ENCODE measurements around the gene MYO5A. TPM values are rescaled to one million over a fixed set of nuclear protein-coding genes. Genes with fewer than 3 reads are reported as not detected.

MYO5A gene
- total RNA-seq, 1 experiment from 2014 or later, result 21.8 TPM

GRCh38 chr15:52394118-52394517 is 134.6 kb downstream of the MYO5A start:
- Histone ChIP-seq H3K4me1 (ENCODE audit: insufficient read depth, low read length) (peaks cover 10% of the 10 kb centered on the region; the same call in 1 of the 2 replicates), H3K9ac (ENCODE audit: extremely low read depth, insufficient read length, low read length) (no peak overlapping the region), H3K56ac (ENCODE audit: insufficient read length, low read depth, low read length) (no peak overlapping the region), H3K4me2 (ENCODE audit: insufficient read depth, insufficient read length, low read length) (no peak overlapping the region), H3K27ac (ENCODE audit: insufficient read length, low read depth, low read length) (no peak overlapping the region), H3K79me2 (ENCODE audit: insufficient read depth, low read length) (no peaks in the 10 kb centered on the region), H3K23ac (ENCODE audit: insufficient read length, low read depth, low read length) (no peak overlapping the region), H3K79me1 (ENCODE audit: insufficient read depth, low read depth, low read length, poor library complexity, severe bottlenecking) (no peaks in the 10 kb centered on the region), H3T11ph (ENCODE audit: low read length) (no peak overlapping the region), H2BK20ac (ENCODE audit: low read depth, low read length, poor library complexity, severe bottlenecking) (no peak overlapping the region), H2AFZ (ENCODE audit: low read length) (no peak overlapping the region), H3K14ac (ENCODE audit: insufficient read depth, low read length) (no peak overlapping the region), H3K27me3 (ENCODE audit: insufficient read depth, low read length) (no peaks in the 10 kb centered on the region), H4K5ac (ENCODE audit: insufficient read length, low read depth, low read length) (no peak overlapping the region), H2BK15ac (ENCODE audit: low read depth, low read length) (no peak overlapping the region), H3K9me3 (ENCODE audit: control insufficient read depth, low read depth, low read length) (no peaks in the 10 kb centered on the region), H3K23me2 (ENCODE audit: insufficient read length, low read depth, low read length, poor library complexity, severe bottlenecking) (no peaks in the 10 kb centered on the region), H3K18ac (ENCODE audit: insufficient read length, low read depth, low read length) (no peak overlapping the region), H4K20me1 (ENCODE audit: control insufficient read depth, insufficient read depth, insufficient read length) (no peaks in the 10 kb centered on the region), H2AK5ac (ENCODE audit: insufficient read length, low read length) (no peak overlapping the region), H3K4ac (ENCODE audit: low read depth, low read length) (no peak overlapping the region), H2BK120ac (ENCODE audit: low read depth, low read length, poor library complexity, severe bottlenecking) (no peak overlapping the region), H2BK5ac (ENCODE audit: insufficient read length, low read length) (no peak overlapping the region), H4K91ac (ENCODE audit: insufficient read length, low read depth, low read length) (no peak overlapping the region), H4K8ac (replicated peaks; ENCODE audit: insufficient read length, low read depth, low read length) (no peak overlapping the region), H2BK12ac (ENCODE audit: insufficient read length, low read depth, low read length) (no peak overlapping the region)
- Mint-ChIP-seq H3K27ac (peak overlapping the region; percentile 4 to 52 (median 28); a peak in 5 of 7 replicates), H3K36me3 (ENCODE audit: insufficient read depth in 1 of 3, low read depth in 3 of 3) (peaks cover 0 to 4% (median 0%) of the 10 kb centered on the region in 3 experiments; a peak in 2 of 7 replicates), H3K9me3 (no peaks in the 10 kb centered on the region), H3K4me3 (no peak overlapping the region; a peak in 1 of 5 replicates), H3K27me3 (ENCODE audit: low read depth) (no peaks in the 10 kb centered on the region), H3K4me1 (peaks cover 55 to 56% of the 10 kb centered on the region in 2 experiments)
- no CpG with 5 or more reads among the region's 3 CpGs for WGBS (ENCODE audit: extremely low coverage, insufficient read length, low lambda C conversion rate)
- TF ChIP-seq CTCF (conservative IDR thresholded peaks at IDR 0.05), result no peak
- no peak for DNase-seq
